Activated CD8-positive, alpha-beta memory T cell treated with anti-CD3 and anti-CD28 coated beads, Interleukin-2, amount 50 U/mL, for 24 hours (primary cell): ENCODE measurements around the gene CA12.

Experiments used
- DNase-seq: peaks from one replicate; pipeline ENCODE4 v3.0.0-alpha.2; 2020; ENCODE audit errors: extremely low read depth

CA12 gene

GRCh38 chr15:63402498-63403253, 21.0 kb upstream of the CA12 start:
- DNase-seq, result no peak

DNA sequence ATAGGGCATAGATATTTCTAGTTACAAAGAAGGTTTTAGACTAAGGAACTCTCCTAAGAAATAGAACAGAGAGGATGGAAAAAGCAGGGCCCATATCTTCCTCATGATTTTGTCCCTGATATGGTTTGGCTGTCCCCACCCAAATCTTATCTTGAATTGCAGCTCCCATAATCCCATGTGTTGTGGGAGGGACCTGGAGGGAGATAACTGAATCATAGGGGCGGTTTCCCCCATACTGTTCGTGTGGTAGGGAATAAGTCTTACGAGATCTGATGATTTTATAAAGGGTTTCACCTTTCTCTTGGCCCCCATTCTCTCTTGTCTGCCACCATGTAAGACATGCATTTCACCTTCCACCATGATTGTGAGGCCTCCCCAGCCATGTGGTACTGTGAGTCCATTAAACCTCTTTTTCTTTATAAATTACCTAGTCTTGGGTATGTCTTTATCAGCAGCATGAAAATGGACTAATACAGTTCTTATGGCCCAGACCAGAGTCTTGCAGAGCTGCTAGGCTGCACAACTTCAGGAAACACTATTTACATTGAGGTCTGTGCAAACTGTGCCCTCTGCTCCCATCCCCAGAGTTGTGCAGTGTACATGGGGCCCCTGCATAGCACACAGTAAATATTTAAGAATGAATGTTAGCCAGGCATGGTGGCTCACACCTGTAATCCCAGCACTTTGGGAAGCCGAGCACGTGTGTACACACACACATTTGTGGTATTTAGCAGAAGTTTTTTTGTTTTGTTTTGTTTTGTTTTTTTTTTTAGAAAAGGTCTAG, 20.3 kb upstream of the CA12 start:
- no peak for DNase-seq

GRCh38 chr15:63401078-63401477, 19.4 kb upstream of the CA12 start:
- DNase-seq, result no peak

GRCh38 chr15:63398456-63398855, 16.8 kb upstream of the CA12 start:
- DNase-seq, result no peak

DNA sequence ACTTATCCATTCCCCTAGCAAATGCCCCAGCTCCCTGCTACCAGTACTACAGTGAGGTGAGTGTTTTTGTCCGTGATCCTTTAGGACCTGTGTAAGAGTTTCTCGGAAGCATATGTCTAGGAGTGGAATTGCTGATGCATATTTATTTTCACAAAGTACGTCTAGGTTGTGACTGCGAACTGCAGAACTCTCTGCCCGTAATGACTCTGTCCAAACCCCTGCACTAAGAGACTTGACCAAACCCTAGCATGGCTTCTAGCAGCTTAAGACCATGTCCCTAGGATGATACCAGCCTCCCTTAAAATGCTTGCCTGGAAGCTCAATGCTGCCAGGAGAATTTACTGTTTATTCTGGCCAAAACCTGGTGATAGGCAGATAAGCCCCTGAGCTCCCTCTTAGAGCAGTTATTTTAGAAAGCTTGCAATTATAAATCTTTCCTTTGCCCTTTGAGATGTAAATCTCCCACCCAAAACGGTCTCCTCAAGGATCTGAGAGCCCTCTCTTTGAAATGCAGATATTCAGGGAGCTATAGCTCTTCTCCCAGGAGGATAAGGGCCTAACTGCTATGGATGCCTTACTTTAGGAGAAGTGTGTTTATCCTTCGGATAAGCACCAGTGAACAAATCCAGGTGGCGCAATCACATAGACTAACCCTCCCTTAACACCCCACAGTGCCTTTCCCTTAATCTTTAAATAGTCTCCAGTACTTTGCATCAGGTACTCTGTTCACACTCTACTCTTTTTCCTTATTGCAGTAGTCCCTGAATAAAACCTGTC, 14.7 kb upstream of the CA12 start:
- DNase-seq, result no peak

GRCh38 chr15:63395730-63396151, 14.1 kb upstream of the CA12 start:
- no peak for DNase-seq

- DNase-seq, result no peak
Measured at GRCh38 chr15:63392361-63393009, 10.8 kb upstream of the CA12 start.

DNA sequence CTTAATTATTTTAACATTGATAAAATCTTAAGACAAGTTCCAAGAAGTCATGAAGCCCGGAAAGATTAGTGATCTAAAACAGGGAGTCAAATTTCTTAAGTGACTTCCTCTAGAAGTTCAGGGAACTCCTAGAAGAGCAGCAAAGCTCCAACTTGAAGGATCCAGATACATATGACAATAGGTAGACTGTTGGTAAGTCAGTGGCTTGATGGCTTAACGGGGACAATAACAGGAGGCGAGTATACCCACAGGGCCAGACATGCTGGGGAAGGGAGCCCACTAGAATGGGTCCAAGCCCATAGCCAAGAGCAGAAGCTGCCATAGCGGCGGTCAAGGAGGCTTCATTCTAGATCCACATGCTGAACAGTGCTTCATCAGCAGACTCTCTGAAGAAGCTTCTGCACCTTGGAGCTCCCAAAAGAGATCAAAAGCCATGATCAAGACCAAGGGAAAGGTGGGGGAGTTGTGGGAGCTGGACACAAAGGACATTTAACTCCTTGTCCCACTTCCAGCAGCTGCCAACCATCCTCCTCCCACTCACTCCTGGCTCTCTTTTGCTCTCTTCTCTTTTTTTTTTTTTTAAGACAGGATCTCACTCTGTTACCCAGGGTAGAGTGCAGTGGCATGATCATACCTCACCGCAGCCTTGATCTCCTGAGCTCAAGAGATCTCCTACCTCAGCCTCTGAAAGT, 10.2 kb upstream of the CA12 start:
- DNase-seq, result no peak

DNA sequence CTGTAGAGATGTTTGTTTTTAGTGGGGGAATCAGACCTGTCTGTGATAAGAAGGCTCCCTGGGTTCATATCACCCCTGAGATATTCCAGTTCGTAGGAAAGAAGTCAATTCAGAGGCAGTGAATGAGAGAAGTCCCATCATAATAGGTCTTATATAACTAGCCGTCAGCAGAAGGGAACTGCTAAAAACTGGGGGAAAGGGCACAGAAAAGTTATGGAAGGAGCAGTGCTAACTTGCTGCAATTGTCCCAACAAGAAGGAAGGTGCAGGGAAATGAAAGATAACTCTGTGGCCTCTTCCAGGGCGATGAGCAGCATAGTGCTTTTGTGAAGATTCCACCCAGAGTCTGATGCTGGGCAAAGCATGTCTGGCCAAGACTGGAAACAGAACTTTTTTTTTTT, 9.0 kb upstream of the CA12 start:
- DNase-seq, result no peak

DNA sequence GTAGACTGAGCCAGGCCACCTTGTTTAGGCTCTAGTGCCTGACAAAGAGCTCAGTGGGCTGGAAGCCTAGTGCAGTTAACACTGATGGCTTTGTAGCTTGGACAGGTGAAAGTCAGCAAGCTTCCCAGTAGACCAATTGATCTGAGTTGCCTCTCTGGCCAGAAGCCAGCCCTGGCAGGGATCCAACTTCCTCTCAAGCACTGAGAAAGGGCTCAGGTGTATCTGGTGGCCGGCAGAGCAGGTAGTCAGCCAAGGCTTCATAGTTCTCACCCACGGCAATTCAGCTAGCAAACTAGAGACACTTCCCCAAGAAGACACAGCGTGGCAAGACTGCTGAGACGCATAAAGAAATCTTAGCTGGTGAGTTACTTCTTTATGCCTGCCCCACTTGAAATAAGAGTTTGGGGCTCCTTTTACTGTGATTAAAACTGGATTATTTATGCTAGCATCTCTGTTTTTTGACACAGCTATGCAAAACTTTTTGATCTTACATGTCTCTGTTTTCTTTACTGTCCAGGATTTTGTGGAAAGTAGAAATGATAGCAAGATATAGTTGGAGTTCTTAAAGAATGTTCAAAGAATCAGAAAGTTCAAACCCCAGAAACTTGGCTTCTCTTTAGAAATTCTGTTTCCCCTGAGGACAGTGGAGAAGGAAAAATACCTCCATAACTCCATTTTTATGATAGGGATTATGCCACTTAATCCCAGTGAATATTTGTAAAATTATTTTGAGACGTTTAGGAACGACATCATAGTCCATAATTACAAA, 8.4 kb upstream of the CA12 start:
- DNase-seq, result no peak

DNA sequence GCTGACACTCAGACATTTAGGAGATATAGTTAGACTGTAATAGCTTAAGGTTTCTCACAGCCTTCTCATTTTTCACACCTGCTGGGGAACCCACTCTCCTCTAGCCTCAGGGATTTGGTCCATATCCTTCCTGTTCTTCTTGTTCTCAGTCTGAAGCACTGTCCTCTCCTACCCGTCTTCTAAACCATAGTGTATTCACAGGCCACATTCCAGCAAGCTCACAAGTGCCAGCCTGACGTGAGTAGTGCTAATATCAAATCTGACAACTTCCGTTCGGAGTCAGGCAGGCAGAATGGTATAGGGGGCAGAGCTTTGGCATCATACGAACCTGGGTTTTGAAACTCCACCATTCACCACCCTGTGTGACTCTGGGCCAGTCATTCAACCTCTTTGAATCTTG, 6.9 kb upstream of the CA12 start:
- DNase-seq, result no peak

DNA sequence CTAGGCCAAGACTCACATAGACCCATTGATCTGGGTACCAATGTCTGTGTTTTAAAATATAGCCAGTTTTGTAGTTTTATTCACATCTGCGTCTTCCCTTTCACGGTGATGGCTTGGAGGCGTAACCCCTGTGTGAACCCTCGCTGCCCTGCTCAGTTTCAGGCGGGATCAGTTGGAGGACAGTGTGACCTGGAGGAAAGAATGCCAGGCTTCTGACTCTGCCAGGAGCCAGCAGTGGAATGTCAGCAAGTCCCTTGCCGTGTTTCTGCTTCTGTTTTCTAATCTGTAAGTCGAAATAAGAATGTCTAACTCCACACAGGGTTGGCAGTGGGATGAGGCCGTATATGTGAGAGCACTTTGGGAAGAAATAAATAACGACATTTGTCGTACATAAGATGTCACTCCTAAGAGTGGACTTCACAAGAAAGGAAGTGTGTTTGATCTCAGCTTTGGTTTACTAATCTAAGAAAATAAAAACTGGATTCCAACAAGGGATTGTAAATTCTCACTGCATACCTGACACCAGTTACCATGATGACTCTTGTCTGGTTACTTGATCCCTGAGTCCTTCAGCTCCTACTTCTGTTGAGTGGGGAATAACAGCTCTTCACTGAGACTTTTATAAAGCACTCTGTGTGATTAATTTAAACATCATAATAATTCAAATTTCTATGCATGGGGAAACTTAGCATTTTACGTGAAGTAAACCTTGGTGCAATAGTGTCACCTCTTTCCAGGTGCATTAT, 6.3 kb upstream of the CA12 start:
- no peak for DNase-seq

GRCh38 chr15:63385911-63386531, 4.4 kb upstream of the CA12 start:
- DNase-seq, result no peak

GRCh38 chr15:63384906-63385305, 3.3 kb upstream of the CA12 start:
- DNase-seq, result no peak

- DNase-seq, result no peak
Measured at GRCh38 chr15:63382966-63383710, 1.5 kb upstream of the CA12 start.

- DNase-seq, result no peak
Measured at GRCh38 chr15:63380808-63381282, 801 bp downstream of the CA12 start.

- no peak for DNase-seq
Measured at GRCh38 chr15:63380151-63380807, 1.4 kb downstream of the CA12 start.
